IMR-90 (cell line): ENCODE results near the gene LCA5L. TPM values are rescaled to one million over a fixed set of nuclear protein-coding genes. Genes with fewer than 3 reads are reported as not detected.

Experiments used
- ATAC-seq: fragments of 200-7000 bp; cut with Tn5 transposase; 2 replicates; pipeline ENCODE4 v1.9.1; 2020; ENCODE audit warnings: low read depth, mild to moderate bottlenecking, moderate library complexity
- Bru-seq: library from RNA; stranded (reverse); fragments of 400-500 nt; gene quantifications from one replicate; lab custom pipeline; 2021; lab: Mats Ljungman, UMichigan
- BruChase-seq, 2 experiments: library from RNA; stranded (reverse); fragments of 400-500 nt; gene quantifications; one replicate each; lab custom pipeline; 2021; lab: Mats Ljungman, UMichigan
- BruUV-seq: library from RNA; stranded (reverse); fragments of 400-500 nt; replicated peaks from 2 replicates; lab custom pipeline; 2021; lab: Mats Ljungman, UMichigan
- CTCF ChIA-PET: fragments of 300-600 bp; formaldehyde crosslinking; extraction: SDS; loops from one replicate; lab custom pipeline; 2021; ENCODE audit warnings: antibody characterized with exemption; lab: Yijun Ruan, JAX
- POLR2A ChIA-PET: fragments of 300-600 bp; sonication (Branson Sonifier 250); formaldehyde crosslinking; loops from one replicate; lab custom pipeline; 2022; ENCODE audit warnings: antibody characterized with exemption; ENCODE audit not compliant: unreplicated experiment; lab: Charles Lee
- DNase-seq: peaks from one replicate; pipeline ENCODE4 v3.0.0; 2013
- H2AFZ ChIP-seq: replicated peaks from 2 replicates; pipeline ENCODE3; 2013; ENCODE audit warnings: low read length, mild to moderate bottlenecking; ENCODE audit not compliant: poor library complexity
- H2AK5ac ChIP-seq: 2 replicates; pipeline ENCODE4 v1.6.1; 2013; ENCODE audit warnings: low read depth, low read length, inconsistent platforms
- H2AK9ac ChIP-seq: replicated peaks from 2 replicates; pipeline ENCODE3; 2013; ENCODE audit warnings: mild to moderate bottlenecking, low read depth, low read length, moderate library complexity; ENCODE audit not compliant: poor library complexity
- H2BK120ac ChIP-seq: 2 replicates; pipeline ENCODE4 v1.6.1; 2013; ENCODE audit warnings: low read depth, low read length, inconsistent platforms
- H2BK15ac ChIP-seq: 3 replicates; pipeline ENCODE4 v1.6.1; 2013; ENCODE audit warnings: low read depth, low read length, inconsistent platforms
- H2BK20ac ChIP-seq: 2 replicates; pipeline ENCODE4 v1.6.1; 2013; ENCODE audit warnings: low read depth, mild to moderate bottlenecking, inconsistent platforms, low read length, moderate library complexity
- H2BK5ac ChIP-seq: 2 replicates; pipeline ENCODE4 v1.6.1; 2013; ENCODE audit warnings: mild to moderate bottlenecking, low read depth, low read length, inconsistent platforms; ENCODE audit not compliant: poor library complexity, severe bottlenecking
- H3K14ac ChIP-seq: replicated peaks from 2 replicates; pipeline ENCODE4 v1.6.1; 2013; ENCODE audit warnings: low read depth, low read length, inconsistent platforms
- H3K18ac ChIP-seq: 2 replicates; pipeline ENCODE4 v1.6.1; 2013; ENCODE audit warnings: low read depth, low read length, control low read depth
- H3K23ac ChIP-seq: 2 replicates; pipeline ENCODE4 v1.6.1; 2013; ENCODE audit warnings: low read depth, low read length, inconsistent platforms
- H3K27ac ChIP-seq: 2 replicates; pipeline ENCODE4 v1.5.1; 2013; ENCODE audit warnings: mild to moderate bottlenecking, control low read depth, low read length; ENCODE audit not compliant: insufficient read depth
- H3K27me3 ChIP-seq: 2 replicates; pipeline ENCODE4 v1.6.1; 2013; ENCODE audit warnings: low read length; ENCODE audit not compliant: control insufficient read depth, insufficient read depth
- H3K36me3 ChIP-seq: 2 replicates; pipeline ENCODE4 v1.6.1; 2013; ENCODE audit warnings: low read length, mixed read lengths; ENCODE audit not compliant: control insufficient read depth, insufficient read depth
- H3K4ac ChIP-seq: 2 replicates; pipeline ENCODE4 v1.6.1; 2013; ENCODE audit warnings: low read depth, low read length, inconsistent platforms
- H3K4me1 ChIP-seq: 2 replicates; pipeline ENCODE4 v1.6.1; 2013; ENCODE audit warnings: low read length, mixed read lengths; ENCODE audit not compliant: control insufficient read depth, insufficient read depth
- H3K4me2 ChIP-seq: 2 replicates; pipeline ENCODE4 v1.6.1; 2013; ENCODE audit warnings: low read depth, mild to moderate bottlenecking, control low read depth, low read length, moderate library complexity
- H3K4me3 ChIP-seq: 2 replicates; pipeline ENCODE4 v1.5.1; 2013; ENCODE audit warnings: low read depth, mild to moderate bottlenecking, control low read depth, low read length, moderate library complexity; ENCODE audit not compliant: insufficient read depth
- H3K56ac ChIP-seq: 2 replicates; pipeline ENCODE4 v1.6.1; 2013; ENCODE audit warnings: low read length, inconsistent platforms; ENCODE audit not compliant: insufficient read depth; ENCODE audit errors: extremely low read depth
- H3K79me1 ChIP-seq, 2 experiments: 2 replicates each; pipeline ENCODE4 v1.6.1; 2013; ENCODE audit warnings: low read length in 2 of 2, inconsistent platforms in 1 of 2, low read depth in 1 of 2
- H3K9ac ChIP-seq: 2 replicates; pipeline ENCODE4 v1.6.1; 2013; ENCODE audit warnings: low read depth, low read length, control low read depth
- H3K9me1 ChIP-seq: 2 replicates; pipeline ENCODE4 v1.6.1; 2013; ENCODE audit warnings: low read length, inconsistent platforms; ENCODE audit not compliant: insufficient read depth
- H3K9me3 ChIP-seq: 2 replicates; pipeline ENCODE4 v1.6.1; 2013; ENCODE audit warnings: low read length; ENCODE audit not compliant: control insufficient read depth, insufficient read depth
- H4K20me1 ChIP-seq: 2 replicates; pipeline ENCODE4 v1.6.1; 2013; ENCODE audit warnings: low read length, inconsistent platforms; ENCODE audit not compliant: insufficient read depth
- H4K5ac ChIP-seq: 2 replicates; pipeline ENCODE4 v1.6.1; 2013; ENCODE audit warnings: mild to moderate bottlenecking, low read depth, low read length, control low read depth
- H4K8ac ChIP-seq, 2 experiments: 2 replicates each; pipeline ENCODE4 v1.6.1; 2013; ENCODE audit warnings: low read depth in 2 of 2, low read length in 2 of 2, control low read depth in 1 of 2, inconsistent platforms in 1 of 2
- H4K91ac ChIP-seq: 2 replicates; pipeline ENCODE4 v1.6.1; 2013; ENCODE audit warnings: low read depth, low read length, inconsistent platforms; ENCODE audit not compliant: insufficient read depth
- CEBPB ChIP-seq: IDR thresholded peaks from 2 replicates; pipeline ENCODE4 v1.6.1; 2012; ENCODE audit warnings: low read depth, low read length, improper control_type of control experiment
- CTCF ChIP-seq: conservative IDR thresholded peaks from 2 replicates; pipeline ENCODE4 v1.5.1; 2012; ENCODE audit warnings: mild to moderate bottlenecking, low read depth, low read length, improper control_type of control experiment
- MAZ ChIP-seq: IDR thresholded peaks from 2 replicates; pipeline ENCODE4 v1.6.1; 2012; ENCODE audit warnings: low read depth, mild to moderate bottlenecking, low read length, improper control_type of control experiment, moderate library complexity, borderline replicate concordance
- MXI1 ChIP-seq: IDR thresholded peaks from 2 replicates; pipeline ENCODE4 v1.6.1; 2012; ENCODE audit warnings: low read depth, mild to moderate bottlenecking, low read length, moderate library complexity, borderline replicate concordance
- POLR2A ChIP-seq: IDR thresholded peaks from 2 replicates; pipeline ENCODE4 v1.6.1; 2012; ENCODE audit warnings: mild to moderate bottlenecking, low read depth, low read length
- USF2 ChIP-seq: fragments of 150-350 bp; IDR thresholded peaks from 2 replicates; pipeline ENCODE4 v1.6.1; 2017; ENCODE audit warnings: mild to moderate bottlenecking, antibody characterized with exemption, low read length, low read depth
- WGBS, 2 experiments: methylation state at CpG; one replicate each; pipeline versions ENCODE4 v1.1.5 to v1.1.7; 2013; ENCODE audit warnings: missing lambda C conversion rate in 2 of 2; ENCODE audit not compliant: insufficient read length in 1 of 2; ENCODE audit errors: extremely low coverage in 2 of 2; 5-methylcytosine and 5-hydroxymethylcytosine counted together
- dilution Hi-C: fragments of 300-500 bp; cut with HindIII; formaldehyde crosslinking; loops from one replicate; pipeline ENCODE4 v1.14.3; 2018; ENCODE audit warnings: low sequenced_read_pairs; ENCODE audit not compliant: unreplicated experiment
- in situ Hi-C: fragments of 300-500 bp; cut with MboI; formaldehyde crosslinking; loops from 3 replicates; pipeline ENCODE4 v1.14.3; 2019; ENCODE audit warnings: low sequenced_read_pairs, inconsistent platforms, mixed read lengths
- intact Hi-C: fragments of 100-400 bp; cut with micrococcal nuclease; formaldehyde crosslinking; loops from 2 replicates; pipeline ENCODE4 v1.10.0; 2022
- long read RNA-seq: library from polyadenylated mRNA; unstranded; transcript quantifications from one replicate; pipeline ENCODE4 v2.0.0, GENCODE V29; 2021; ENCODE audit not compliant: unreplicated experiment
- polyA plus RNA-seq, 3 experiments: library from polyadenylated mRNA; depleted of rRNA; stranded (reverse); fragments of >200 nt; gene quantifications; 2 replicates each; pipeline ENCODE4 v1.2.3, GENCODE V29; 2012; ENCODE audit warnings: low replicate concordance in 1 of 3
- total RNA-seq: library from RNA; depleted of rRNA; stranded (reverse); fragments of >200 nt; gene quantifications from 2 replicates; pipeline ENCODE4 v1.2.3, GENCODE V29; 2012; rRNA removed

The LCA5L gene
- total RNA-seq (0.18 and 0.28 TPM in 2 replicates), polyA plus RNA-seq (2012; rRNA removed) (0.06 and 0.26 TPM in 2 replicates), Bru-seq, nascent RNA (percentile 24 among the genes with signal in this experiment), BruChase-seq, experiment 1, labeled RNA remaining after a 6-hour chase (percentile 27 among the genes with signal in this experiment), BruChase-seq, experiment 2, labeled RNA remaining after a 2-hour chase (percentile 26 among the genes with signal in this experiment)
- 0.04 and 0.11 TPM in 2 replicates for polyA plus RNA-seq (2012; cell fraction: cytosol; rRNA removed)
- 0.08 and 0.21 TPM in 2 replicates for polyA plus RNA-seq (2012; cell fraction: nucleus; rRNA removed; ENCODE audit: low replicate concordance)
- long read RNA-seq, result 0 reads

GRCh38 chr21:39445321-39446269, at the start of gene LCA5L:
Gene LCA5L, minus strand, starts transcription at chr21:39445778. Its CDS starts 17,285 bp downstream, at chr21:39428493.
- H3K9me1 ChIP-seq, result no peaks in the 10 kb centered on the region
- H2AK9ac ChIP-seq, result peak within 1 kb of the TSS; percentile 89
- in situ Hi-C loops, result no loop called here
- no peaks in the 10 kb centered on the region for H3K79me1 ChIP-seq
- peak within 1 kb of the TSS; percentile 79 for H2BK20ac ChIP-seq
- H4K5ac ChIP-seq, result peak within 1 kb of the TSS; percentile 97
- H3K27ac ChIP-seq, result peak within 1 kb of the TSS; percentile 95
- peak within 1 kb of the TSS; percentile 75 for H3K56ac ChIP-seq
- H4K20me1 ChIP-seq, result no peaks in the 10 kb centered on the region
- dilution Hi-C loops, result no loop called here
- peak within 1 kb of the TSS; percentile 96 for H3K4me3 ChIP-seq
- H3K14ac ChIP-seq, result peak within 1 kb of the TSS; percentile 99
- no peaks in the 10 kb centered on the region for H3K36me3 ChIP-seq
- H2BK15ac ChIP-seq, result peak within 1 kb of the TSS; percentile 75; the same call in 2 of the 3 replicates
- H2BK5ac ChIP-seq, result peak within 1 kb of the TSS; percentile 87
- peak within 1 kb of the TSS; percentile 93 for H3K23ac ChIP-seq
- no peaks in the 10 kb centered on the region for H3K9me3 ChIP-seq
- peak within 1 kb of the TSS; percentile 96 for H3K4me2 ChIP-seq
- DNase-seq (peak; percentile 81), ATAC-seq (peak; percentile 85)
- peak within 1 kb of the TSS; percentile 100 for H2AFZ ChIP-seq
- intact Hi-C loops, result loop anchor here (5.0 kb wide), 1 partner anchor 263 kb away; the partner anchor contains the start of gene PSMG1
- CTCF ChIA-PET, result no interaction called here
- H3K18ac ChIP-seq, result peak within 1 kb of the TSS; percentile 76
- H4K91ac ChIP-seq, result peak within 1 kb of the TSS; percentile 81
- H2AK5ac ChIP-seq, result peak within 1 kb of the TSS; percentile 29
- peak within 1 kb of the TSS; percentile 97 for H3K4ac ChIP-seq
- no TSS peak for BruUV-seq
- peaks cover 2% of the 10 kb centered on the region; the same call in 1 of the 2 replicates for H3K27me3 ChIP-seq
- H3K4me1 ChIP-seq, result peaks cover 4% of the 10 kb centered on the region
- peak within 1 kb of the TSS; percentile 96 for H3K9ac ChIP-seq
- peak within 1 kb of the TSS; percentile 84 to 100 for H4K8ac ChIP-seq
- POLR2A ChIA-PET, result no interaction called here
- TF ChIP-seq CEBPB (no peak), MAZ (peak; percentile 36; the same call in 1 of the 2 replicates), MXI1 (peak; percentile 64; the same call in 1 of the 2 replicates), CTCF (peak; percentile 26; the same call in 1 of the 2 replicates), POLR2A (peak; percentile 59; the same call in 1 of the 2 replicates), USF2 (peak; percentile 69; the same call in 1 of the 2 replicates)
- 0% methylated on average over 34 of the region's 83 CpGs; no CpG with 5 or more reads in 1 of the 2 experiments for WGBS, 2 experiments
- peak within 1 kb of the TSS; percentile 96 for H2BK120ac ChIP-seq
